Neuronal stem cell (in vitro differentiated cells): ENCODE measurements around the gene ARAP3.

Experiments
- DNase-seq: peaks from one replicate; pipeline ENCODE4 v3.0.0-alpha.2; 2013; ENCODE audit warnings: low spot score
- H2AFZ ChIP-seq: one replicate; pipeline ENCODE4 v1.6.1; 2013; ENCODE audit warnings: mild to moderate bottlenecking, low read length, inconsistent platforms
- H2AK5ac ChIP-seq: 2 replicates; pipeline ENCODE4 v1.6.1; 2013; ENCODE audit warnings: low read depth, mild to moderate bottlenecking, inconsistent platforms, low read length, moderate library complexity, mixed read lengths
- H2BK120ac ChIP-seq: 2 replicates; pipeline ENCODE4 v1.6.1; 2013; ENCODE audit warnings: low read depth, mild to moderate bottlenecking, inconsistent platforms, low read length, moderate library complexity, mixed read lengths
- H2BK12ac ChIP-seq: one replicate; pipeline ENCODE4 v1.6.1; 2013; ENCODE audit warnings: low read length, inconsistent platforms
- H2BK15ac ChIP-seq: 2 replicates; pipeline ENCODE4 v1.6.1; 2013; ENCODE audit warnings: mild to moderate bottlenecking, low read length, inconsistent platforms, mixed read lengths
- H2BK5ac ChIP-seq: one replicate; pipeline ENCODE4 v1.6.1; 2013; ENCODE audit warnings: inconsistent platforms, mild to moderate bottlenecking, low read length, moderate library complexity
- H3K14ac ChIP-seq: one replicate; pipeline ENCODE4 v1.6.1; 2013; ENCODE audit warnings: low read length, inconsistent platforms
- H3K18ac ChIP-seq: 2 replicates; pipeline ENCODE4 v1.6.1; 2013; ENCODE audit warnings: low read length, inconsistent platforms
- H3K23ac ChIP-seq: 2 replicates; pipeline ENCODE4 v1.6.1; 2013; ENCODE audit warnings: low read depth, mild to moderate bottlenecking, mixed read lengths, low read length, inconsistent platforms; ENCODE audit not compliant: poor library complexity
- H3K27ac ChIP-seq: replicated peaks from 3 replicates; pipeline ENCODE4 v1.5.1; 2013; ENCODE audit warnings: low read length, inconsistent platforms
- H3K27me3 ChIP-seq, 3 experiments: 2 replicates each; pipeline ENCODE4 v1.6.1; 2013; ENCODE audit warnings: low read length in 3 of 3, mild to moderate bottlenecking in 2 of 3, inconsistent platforms in 1 of 3, low read depth in 1 of 3, mixed read lengths in 1 of 3, moderate library complexity in 1 of 3; ENCODE audit not compliant: control insufficient read depth in 3 of 3, insufficient read depth in 3 of 3
- H3K36me3 ChIP-seq, 2 donors: replicated peaks in 1 of 2; 2 replicates each; pipeline ENCODE4 v1.6.1; 2013; ENCODE audit warnings: low read length in 2 of 2; ENCODE audit not compliant: control insufficient read depth in 2 of 2, insufficient read depth in 2 of 2
- H3K4ac ChIP-seq: 2 replicates; pipeline ENCODE4 v1.6.1; 2013; ENCODE audit warnings: inconsistent platforms, mild to moderate bottlenecking, low read length, moderate library complexity
- H3K4me1 ChIP-seq, 2 donors: 1 replicate in 1 of 2; 2 replicates in 1 of 2; pipeline ENCODE4 v1.6.1; 2013; ENCODE audit warnings: low read length in 2 of 2, low read depth in 1 of 2; ENCODE audit not compliant: control insufficient read depth in 2 of 2, insufficient read depth in 1 of 2
- H3K4me2 ChIP-seq: one replicate; pipeline ENCODE4 v1.6.1; 2013; ENCODE audit warnings: mild to moderate bottlenecking, low read length, inconsistent platforms; ENCODE audit not compliant: insufficient read depth, poor library complexity, severe bottlenecking
- H3K4me3 ChIP-seq, 2 donors: 2 replicates each; pipeline ENCODE4 v1.5.1; 2013; ENCODE audit warnings: low read length in 2 of 2, mild to moderate bottlenecking in 2 of 2, inconsistent platforms in 1 of 2, moderate library complexity in 1 of 2
- H3K79me1 ChIP-seq: one replicate; pipeline ENCODE4 v1.6.1; 2013; ENCODE audit warnings: low read depth, mild to moderate bottlenecking, inconsistent platforms, low read length, moderate library complexity
- H3K9ac ChIP-seq: one replicate; pipeline ENCODE4 v1.6.1; 2013; ENCODE audit warnings: mild to moderate bottlenecking, low read depth, low read length, inconsistent platforms; ENCODE audit not compliant: poor library complexity
- H3K9me3 ChIP-seq, 2 donors: replicated peaks in 1 of 2; 2 replicates each; pipeline versions ENCODE3 to v1.6.1; 2013; ENCODE audit warnings: low read length in 2 of 2, mild to moderate bottlenecking in 2 of 2, inconsistent platforms in 1 of 2, low read depth in 1 of 2, mixed read lengths in 1 of 2, moderate library complexity in 1 of 2; ENCODE audit not compliant: control insufficient read depth in 2 of 2, insufficient read depth in 1 of 2
- H4K8ac ChIP-seq: one replicate; pipeline ENCODE4 v1.6.1; 2013; ENCODE audit warnings: low read depth, mild to moderate bottlenecking, inconsistent platforms, low read length, moderate library complexity
- H4K91ac ChIP-seq: one replicate; pipeline ENCODE4 v1.6.1; 2013; ENCODE audit warnings: low read length, low read depth, mild to moderate bottlenecking, inconsistent platforms; ENCODE audit not compliant: poor library complexity
- WGBS, 2 donors: extraction: QIAGEN DNeasy Blood & Tissue Kit; methylation state at CpG; one replicate each; pipeline ENCODE4 v1.1.7; 2013; ENCODE audit warnings: missing lambda C conversion rate in 2 of 2, mixed read lengths in 1 of 2; ENCODE audit not compliant: insufficient read length in 2 of 2, insufficient replicate concordance in 1 of 2; ENCODE audit errors: extremely low coverage in 2 of 2; 5-methylcytosine and 5-hydroxymethylcytosine counted together

Gene ARAP3

GRCh38 chr5:141637123-141637766 is 44.8 kb downstream of the ARAP3 start:
- WGBS, 2 donors: no CpG with 5 or more reads among the region's 63 CpGs
- peak overlapping the region; percentile 98 to 100 for H3K4me3 ChIP-seq
- H3K27ac ChIP-seq: no peak overlapping the region

GRCh38 chr5:141636413-141637122 is 45.5 kb downstream of the ARAP3 start, which contains the start of the genes HDAC3 and RELL2:
HDAC3 (minus strand) TSS chr5:141636849; CDS start chr5:141636790, 59 bp downstream.
RELL2 (plus strand) TSS chr5:141636997; CDS start chr5:141638226, 1,229 bp downstream.
- peaks cover 14 to 16% of the 10 kb centered on the region in 2 donors for H3K4me1 ChIP-seq
- H2BK120ac ChIP-seq: no peak within 1 kb of the TSS
- peaks cover 0 to 11% (median 4%) of the 10 kb centered on the region in 3 experiments for H3K27me3 ChIP-seq
- H3K79me1 ChIP-seq: peaks cover 10% of the 10 kb centered on the region
- H4K8ac ChIP-seq: no peak within 1 kb of the TSS
- no peak within 1 kb of the TSS for H3K14ac ChIP-seq
- WGBS, 2 donors: no CpG with 5 or more reads among the region's 55 CpGs
- H4K91ac ChIP-seq: no peak within 1 kb of the TSS
- peak within 1 kb of the TSS; percentile 98 to 100 for H3K4me3 ChIP-seq
- H3K23ac ChIP-seq: peak within 1 kb of the TSS; percentile 96
- H2BK5ac ChIP-seq: peak within 1 kb of the TSS; percentile 45
- H3K18ac ChIP-seq: peak within 1 kb of the TSS; percentile 92
- H3K4me2 ChIP-seq: peak within 1 kb of the TSS; percentile 93
- H3K27ac ChIP-seq: peak within 1 kb of the TSS; percentile 35
- no peak within 1 kb of the TSS for H3K4ac ChIP-seq
- peak within 1 kb of the TSS; percentile 87 for H2AK5ac ChIP-seq
- peaks cover 0 to 2% of the 10 kb centered on the region in 2 donors for H3K9me3 ChIP-seq
- peak within 1 kb of the TSS; percentile 100 for H2AFZ ChIP-seq
- H3K9ac ChIP-seq: peak within 1 kb of the TSS; percentile 98
- H3K36me3 ChIP-seq: peaks cover 5 to 51% of the 10 kb centered on the region in 2 donors
- peak; percentile 91 for DNase-seq
- H2BK15ac ChIP-seq: peak within 1 kb of the TSS; percentile 24
- no peak within 1 kb of the TSS for H2BK12ac ChIP-seq

More at GRCh38 chr5:141637123-141637766, 44.8 kb downstream of the ARAP3 start:
- peak overlapping the region; percentile 83 for H3K9ac ChIP-seq
- H3K9me3 ChIP-seq: peaks cover 0 to 2% of the 10 kb centered on the region in 2 donors
- no peak overlapping the region for H4K8ac ChIP-seq
- peak overlapping the region; percentile 65 for H3K18ac ChIP-seq
- peak overlapping the region; percentile 70 for H3K23ac ChIP-seq
- H2BK120ac ChIP-seq: no peak overlapping the region
- peak overlapping the region; percentile 93 for H3K4me2 ChIP-seq
- peaks cover 0 to 11% (median 4%) of the 10 kb centered on the region in 3 experiments for H3K27me3 ChIP-seq
- no peak overlapping the region for H3K14ac ChIP-seq
- peaks cover 10% of the 10 kb centered on the region for H3K79me1 ChIP-seq
- no peak overlapping the region for H4K91ac ChIP-seq
- no peak overlapping the region for H2AK5ac ChIP-seq
- H2BK5ac ChIP-seq: no peak overlapping the region
- no peak overlapping the region for H3K4ac ChIP-seq
- peak overlapping the region; percentile 100 for H2AFZ ChIP-seq
- H3K36me3 ChIP-seq: peaks cover 5 to 47% of the 10 kb centered on the region in 2 donors
- H2BK12ac ChIP-seq: no peak overlapping the region
- H3K4me1 ChIP-seq: peaks cover 14 to 16% of the 10 kb centered on the region in 2 donors
- peak; percentile 26 for DNase-seq
- H2BK15ac ChIP-seq: peak overlapping the region; percentile 24

- H3K9me3 ChIP-seq: peaks cover 0 to 2% of the 10 kb centered on the region in 2 donors
- H3K4me3 ChIP-seq: peak overlapping the region; percentile 98 to 100
- H2BK12ac ChIP-seq: no peak overlapping the region
- H4K91ac ChIP-seq: no peak overlapping the region
- H2AK5ac ChIP-seq: peak overlapping the region; percentile 87
- H3K79me1 ChIP-seq: peaks cover 10% of the 10 kb centered on the region
- peak overlapping the region; percentile 45 for H2BK5ac ChIP-seq
- peaks cover 14 to 16% of the 10 kb centered on the region in 2 donors for H3K4me1 ChIP-seq
- peak overlapping the region; percentile 76 for H3K4me2 ChIP-seq
- peaks cover 0 to 11% (median 4%) of the 10 kb centered on the region in 3 experiments for H3K27me3 ChIP-seq
- peak overlapping the region; percentile 96 for H3K23ac ChIP-seq
- H3K36me3 ChIP-seq: peaks cover 5 to 53% of the 10 kb centered on the region in 2 donors
- peak overlapping the region; percentile 100 for H2AFZ ChIP-seq
- no peak for DNase-seq
- peak overlapping the region; percentile 92 for H3K18ac ChIP-seq
- H3K9ac ChIP-seq: peak overlapping the region; percentile 98
- H4K8ac ChIP-seq: no peak overlapping the region
- WGBS, 2 donors: no CpG with 5 or more reads among the region's 4 CpGs
- no peak overlapping the region for H2BK15ac ChIP-seq
- H3K4ac ChIP-seq: no peak overlapping the region
- H2BK120ac ChIP-seq: no peak overlapping the region
- no peak overlapping the region for H3K27ac ChIP-seq
- H3K14ac ChIP-seq: no peak overlapping the region
Measured at GRCh38 chr5:141636106-141636412, 46.0 kb downstream of the ARAP3 start.

- Histone ChIP-seq H2BK5ac (no peak overlapping the region), H3K79me1 (peaks cover 10% of the 10 kb centered on the region), H3K4me2 (no peak overlapping the region), H4K91ac (no peak overlapping the region), H2AK5ac (no peak overlapping the region), H3K9ac (no peak overlapping the region), H3K27me3 (peaks cover 0 to 11% (median 4%) of the 10 kb centered on the region in 3 experiments), H4K8ac (no peak overlapping the region), H3K18ac (no peak overlapping the region), H3K4ac (no peak overlapping the region), H3K27ac (no peak overlapping the region), H2BK120ac (no peak overlapping the region), H3K14ac (no peak overlapping the region), H3K9me3 (peaks cover 0 to 2% of the 10 kb centered on the region in 2 donors), H2AFZ (no peak overlapping the region), H2BK12ac (no peak overlapping the region), H3K4me3 (peak overlapping the region in 1 of 2 donors; percentile 100), H3K36me3 (peaks cover 5 to 53% of the 10 kb centered on the region in 2 donors), H3K4me1 (peaks cover 14 to 16% of the 10 kb centered on the region in 2 donors), H2BK15ac (no peak overlapping the region), H3K23ac (no peak overlapping the region)
- no CpG with 5 or more reads among the region's 7 CpGs for WGBS, 2 donors
- DNase-seq: no peak
Measured at GRCh38 chr5:141635646-141636045, 46.4 kb downstream of the ARAP3 start.
